GM21367 (cell line): ENCODE data around the gene NR3C2.

Source experiments
- ATAC-seq: cut with Tn5 transposase; IDR thresholded peaks from one replicate; pipeline ENCODE4 v1.9.1; 2021; ENCODE audit not compliant: unreplicated experiment

The NR3C2 gene

GRCh38 chr4:148266240-148266639 lies 176.0 kb downstream of the NR3C2 start:
- no peak for ATAC-seq

DNA sequence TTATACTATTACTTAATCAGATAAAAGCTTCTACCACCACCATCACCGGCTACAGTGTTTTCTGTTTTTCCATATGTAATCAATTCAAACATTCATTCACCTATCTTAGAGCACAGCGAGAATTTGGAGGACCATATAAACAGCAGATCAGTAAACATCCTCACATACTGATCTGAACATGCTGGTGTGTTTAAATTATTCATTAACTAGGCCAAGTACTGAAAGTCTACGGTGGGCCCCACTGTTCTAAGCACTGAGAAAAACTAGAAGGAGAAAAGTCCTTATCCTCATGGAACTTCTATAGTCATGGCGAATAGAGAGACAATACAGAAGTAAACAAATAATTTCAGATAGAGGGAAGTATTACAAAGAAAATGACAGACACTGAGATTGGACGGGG lies 176.6 kb downstream of the NR3C2 start:
- no peak for ATAC-seq

GRCh38 chr4:148263802-148264201 lies 178.4 kb downstream of the NR3C2 start:
- ATAC-seq: no peak

DNA sequence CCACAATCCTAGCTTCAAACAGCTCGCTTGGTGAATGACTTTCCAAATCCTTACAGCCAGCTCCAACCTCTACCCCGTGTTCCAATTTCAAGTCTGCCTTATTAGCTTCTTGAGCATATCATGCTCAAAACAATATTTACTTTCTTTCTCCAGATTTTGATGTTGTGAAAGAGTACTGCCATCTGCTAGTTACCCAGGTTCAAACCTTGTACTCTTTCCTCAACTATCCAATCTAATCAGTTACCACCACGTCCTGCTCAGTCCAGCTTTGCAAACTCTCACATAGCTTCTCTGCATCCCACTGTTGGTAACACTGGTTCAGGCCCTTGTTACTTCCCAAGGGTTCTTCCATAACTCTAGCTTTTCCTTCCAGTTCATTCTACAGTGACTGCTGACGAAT lies 179.1 kb downstream of the NR3C2 start:
- no peak for ATAC-seq

DNA sequence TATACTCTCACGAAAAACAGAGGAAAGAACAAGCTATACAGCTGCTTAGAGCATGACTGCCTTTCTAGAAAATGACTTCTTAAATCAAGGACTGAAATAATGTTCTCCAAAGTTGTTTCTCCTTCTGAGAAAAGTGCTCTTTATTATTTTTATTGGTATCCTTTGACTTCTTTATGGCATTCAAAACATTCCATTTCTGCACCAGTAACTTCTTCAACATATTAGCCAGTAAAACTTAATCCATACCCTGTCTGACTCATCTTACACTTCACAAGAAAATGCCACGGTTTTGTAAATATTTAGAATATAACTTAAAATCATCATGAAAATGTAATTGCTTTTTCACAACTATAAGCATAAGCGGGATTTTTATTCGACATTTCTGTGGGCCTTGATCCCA lies 180.4 kb downstream of the NR3C2 start:
- no peak for ATAC-seq

DNA sequence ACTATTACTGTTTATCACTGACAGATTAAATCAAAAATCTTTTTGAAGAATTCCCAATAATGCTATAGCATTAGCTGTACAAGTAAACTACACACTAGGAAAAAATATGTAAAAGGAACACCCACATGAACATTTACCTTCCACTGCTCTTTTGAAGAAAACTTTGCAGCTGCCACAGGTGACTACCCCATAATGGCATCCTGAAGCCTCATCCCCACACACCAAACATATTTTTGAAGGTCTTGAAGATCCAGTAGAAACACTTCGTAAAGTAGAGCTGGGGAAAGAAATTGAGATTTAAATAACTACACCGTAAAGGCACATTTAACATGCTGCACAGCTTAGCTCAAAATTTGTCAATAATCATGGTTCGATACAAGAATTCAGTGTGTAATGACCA lies 182.4 kb downstream of the NR3C2 start:
- no peak for ATAC-seq

DNA sequence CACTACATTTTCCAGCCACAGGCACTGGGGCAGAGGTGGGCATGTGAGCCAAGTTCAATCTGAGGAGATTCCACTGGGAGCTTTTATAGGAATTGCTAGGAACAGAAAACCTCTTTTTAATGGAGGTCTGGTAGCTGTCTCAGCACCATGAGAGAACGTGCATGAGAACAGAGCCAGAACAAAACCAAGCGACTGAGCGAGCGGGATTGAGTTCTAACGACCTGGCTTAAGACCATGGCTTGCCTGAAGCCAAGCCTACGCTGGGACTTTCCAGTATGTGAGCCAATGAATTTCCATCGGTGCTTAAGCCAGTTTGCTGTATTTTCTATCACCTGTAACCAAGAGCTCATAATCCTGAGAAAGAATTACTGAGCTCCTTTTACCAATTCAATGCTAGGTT lies 183.7 kb downstream of the NR3C2 start:
- ATAC-seq: no peak

DNA sequence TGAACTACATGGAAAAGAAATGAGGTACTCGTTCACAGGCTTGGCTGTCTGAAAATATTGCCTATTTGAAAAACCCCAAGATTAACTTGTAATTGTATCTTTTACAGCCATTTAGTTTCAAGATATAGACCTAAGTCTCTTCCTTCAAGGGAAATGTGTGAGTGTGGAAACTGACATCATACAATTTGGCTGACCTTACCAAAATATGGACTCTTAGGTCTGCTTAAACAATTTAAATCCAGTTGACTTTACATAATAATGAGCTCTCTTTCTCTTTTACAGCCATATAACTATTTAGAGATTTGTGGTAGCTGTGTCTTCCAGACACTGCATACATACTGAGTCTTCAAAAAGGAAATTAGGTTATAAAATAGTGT lies 186.9 kb downstream of the NR3C2 start:
- no peak for ATAC-seq

- no peak for ATAC-seq
Measured at GRCh38 chr4:148254621-148255343, 187.4 kb downstream of the NR3C2 start.

GRCh38 chr4:148253768-148254167 lies 188.4 kb downstream of the NR3C2 start:
- ATAC-seq: no peak

GRCh38 chr4:148248824-148249223 lies 193.4 kb downstream of the NR3C2 start:
- ATAC-seq: no peak

GRCh38 chr4:148245015-148245414 lies 197.2 kb downstream of the NR3C2 start:
- ATAC-seq: no peak

- ATAC-seq: no peak
Measured at GRCh38 chr4:148243837-148244236, 198.4 kb downstream of the NR3C2 start.

DNA sequence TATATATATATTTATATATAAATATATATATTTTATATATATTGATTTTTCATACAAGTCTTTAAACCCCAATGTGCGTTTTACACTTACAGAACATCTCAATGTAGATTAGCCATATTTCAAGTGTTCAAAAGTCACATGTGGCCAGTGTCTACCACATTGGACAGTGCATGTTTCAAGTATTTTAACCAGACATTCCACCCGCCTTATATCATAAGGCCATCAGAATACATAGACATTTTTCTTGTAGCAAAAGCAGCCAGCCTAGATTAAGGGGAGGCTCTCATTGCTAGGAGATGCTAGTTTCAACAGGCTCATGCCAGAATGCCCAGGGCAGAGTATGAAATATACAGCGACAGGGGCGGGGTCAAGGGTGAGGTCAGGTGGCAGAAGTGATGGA lies 202.0 kb downstream of the NR3C2 start:
- no peak for ATAC-seq

DNA sequence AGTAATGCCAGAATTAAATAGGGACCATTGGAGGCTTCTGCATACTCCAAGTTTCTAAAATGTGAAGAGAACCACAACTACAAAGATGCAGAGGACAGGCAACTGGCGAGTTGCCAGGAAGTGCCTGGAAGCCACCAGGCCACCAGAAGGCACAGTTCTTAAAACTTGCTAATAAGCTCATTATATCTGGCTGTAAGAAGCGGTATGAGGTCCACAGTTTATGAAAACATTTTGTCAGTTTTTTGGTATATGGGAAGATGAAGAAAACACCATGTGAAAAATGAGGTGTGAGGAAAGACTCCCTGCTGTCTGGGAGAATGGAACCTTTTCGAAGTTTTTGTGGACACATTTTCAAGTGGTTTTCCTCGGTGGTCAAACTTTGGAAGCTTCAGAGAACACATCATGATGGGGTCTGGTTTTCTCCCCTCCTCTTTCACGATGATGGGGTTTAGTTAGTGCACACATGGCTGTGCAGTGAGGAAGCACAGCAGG lies 202.7 kb downstream of the NR3C2 start:
- ATAC-seq: no peak

DNA sequence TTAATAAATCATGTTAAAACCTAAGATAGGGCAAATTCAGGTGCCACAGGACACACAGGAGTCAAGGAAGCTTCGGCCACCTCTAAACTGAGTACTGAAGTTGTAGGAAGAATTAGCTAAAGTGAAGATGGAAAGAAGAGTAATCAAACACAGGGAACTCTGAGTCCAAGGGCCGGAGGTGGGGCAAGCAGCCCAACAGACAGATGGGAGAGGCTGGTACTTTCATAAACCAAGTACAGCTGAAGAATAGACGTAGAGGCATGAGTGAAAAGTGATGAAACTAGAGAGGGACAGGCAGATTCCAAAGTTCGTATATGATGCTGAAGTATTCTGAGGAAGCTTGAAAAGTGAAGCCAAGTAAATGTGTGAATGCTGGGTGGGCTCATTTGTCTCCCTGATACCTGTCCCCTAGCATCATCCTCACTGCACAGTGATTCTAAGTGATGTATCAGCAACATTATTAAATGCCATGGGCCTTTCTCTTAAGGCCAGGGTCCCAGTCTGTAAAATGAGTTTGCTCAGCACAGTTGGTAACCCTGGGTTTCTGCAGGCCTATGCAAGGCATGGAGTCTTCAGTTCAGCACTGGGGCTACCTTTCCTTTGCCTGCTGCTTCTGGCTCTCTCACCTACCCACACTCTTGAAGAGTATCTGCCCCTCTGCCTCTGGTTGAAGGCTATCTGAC lies 203.3 kb downstream of the NR3C2 start:
- ATAC-seq: no peak

GRCh38 chr4:148238086-148238485 lies 204.1 kb downstream of the NR3C2 start:
- no peak for ATAC-seq

GRCh38 chr4:148235809-148236208 lies 206.4 kb downstream of the NR3C2 start:
- ATAC-seq: no peak

GRCh38 chr4:148229798-148230197 lies 212.4 kb downstream of the NR3C2 start:
- ATAC-seq: no peak

- ATAC-seq: no peak
Measured at GRCh38 chr4:148229028-148229427, 213.2 kb downstream of the NR3C2 start.

DNA sequence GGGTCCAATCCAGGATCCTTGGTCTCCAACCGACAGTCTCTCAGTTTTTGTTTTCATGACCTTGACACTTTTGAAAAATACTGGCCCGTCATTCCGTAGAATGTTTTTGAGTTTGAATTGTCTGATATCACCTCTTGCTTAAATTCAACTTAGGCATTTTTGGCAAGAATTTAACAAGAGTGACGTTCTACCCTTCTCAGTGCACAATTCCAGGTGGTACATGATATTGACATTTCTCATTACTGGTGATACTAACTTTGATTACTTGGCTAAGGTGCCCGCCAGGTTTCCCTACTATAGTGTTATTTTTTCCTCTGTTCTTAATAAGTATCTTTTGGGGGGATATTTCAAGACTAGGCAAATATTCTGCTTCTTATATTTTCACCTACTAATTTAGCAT lies 215.1 kb downstream of the NR3C2 start:
- ATAC-seq: no peak

- no peak for ATAC-seq
Measured at GRCh38 chr4:148226341-148226740, 215.9 kb downstream of the NR3C2 start.

- ATAC-seq: no peak
Measured at GRCh38 chr4:148225639-148226038, 216.6 kb downstream of the NR3C2 start.
